ENCODE measurements around the gene NFKBIE. TPM values are rescaled to one million over a fixed set of nuclear protein-coding genes. Genes with fewer than 3 reads are reported as not detected.

The NFKBIE gene
- total and polyA plus RNA-seq, 12 donors: 1.5 to 8.7 (median 3.6) TPM

DNA sequence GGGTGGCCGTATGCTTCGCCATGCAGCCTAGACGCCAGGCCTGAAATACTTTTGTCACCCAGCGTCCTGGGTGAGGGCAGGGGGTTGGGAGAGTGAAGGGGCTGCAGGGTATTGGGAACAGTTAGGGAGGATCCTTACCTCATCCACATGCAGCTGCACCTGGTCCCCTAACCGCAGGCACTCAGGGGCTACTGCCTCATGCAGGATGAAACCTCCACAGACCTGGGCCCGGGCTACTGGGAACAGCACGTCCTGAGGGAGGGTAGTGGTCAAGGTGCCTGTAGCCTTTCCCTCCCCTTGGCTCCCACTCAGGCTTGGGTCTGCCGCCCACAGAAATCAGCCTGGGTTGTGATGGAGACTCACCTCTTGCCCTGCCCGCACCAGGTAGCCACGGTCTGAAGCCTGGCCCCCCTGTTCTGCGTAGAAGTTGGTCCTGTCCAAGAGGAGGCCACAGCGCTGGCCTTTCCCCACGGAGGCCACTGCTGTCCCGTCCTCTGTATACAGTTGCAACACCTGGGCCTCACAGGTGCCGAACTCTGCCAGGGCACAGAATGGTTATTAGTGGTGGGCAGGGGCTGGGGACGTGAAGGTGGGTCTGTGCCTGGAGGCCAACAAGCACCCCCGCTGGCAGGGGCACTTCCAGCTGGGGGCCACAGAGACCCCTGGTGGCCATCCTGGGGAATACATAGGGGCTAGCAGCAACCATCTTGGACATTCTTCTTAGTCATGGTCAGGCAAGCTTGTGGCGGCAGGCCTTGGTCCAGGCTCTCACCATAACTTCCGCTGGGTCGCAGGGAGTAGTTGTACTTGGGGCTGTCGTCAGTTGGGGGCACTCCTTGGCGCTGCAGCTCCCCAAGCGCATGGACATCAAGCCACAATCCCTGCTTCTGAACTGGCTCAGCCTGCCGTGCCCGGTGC is 39.2 kb upstream of the NFKBIE start:
- peaks cover 0 to 9% (median 3%) of the 10 kb centered on the region in 9 donors for H3K4me1 ChIP-seq
- intact Hi-C loops (cut with DNase I): loop anchor here in 2 of 10 donors (5.0 kb wide), 1 partner anchor 37 kb away; the partner anchor contains the start of gene NFKBIE (in 2 of the 2)
- H3K27me3 ChIP-seq: no peaks in the 10 kb centered on the region
- TF ChIP-seq CTCF (IDR thresholded peaks at IDR 0.05): peak; percentile 54 to 82 (median 64)
- H3K36me3 ChIP-seq: peaks cover 0 to 97% (median 68%) of the 10 kb centered on the region in 9 donors
- no peak overlapping the region for H3K27ac ChIP-seq
- H3K4me3 ChIP-seq: no peak overlapping the region
- no peaks in the 10 kb centered on the region for H3K9me3 ChIP-seq
- 86 to 87% methylated on average over 25 of the region's 25 CpGs for WGBS, 2 donors
- DNase-seq: no peak
- ATAC-seq: peak in 3 of 8 donors; percentile 21 to 29 (median 28)

GRCh38 chr6:44303842-44304241 is 38.5 kb upstream of the NFKBIE start:
- H3K4me1 ChIP-seq: peaks cover 0 to 5% (median 0%) of the 10 kb centered on the region in 9 donors
- 98 to 100% methylated on average over 5 to 6 of the region's 6 CpGs for WGBS, 2 donors
- DNase-seq: no peak
- intact Hi-C loops (cut with DNase I): loop anchor here in 1 of 10 donors (5.0 kb wide), 1 partner anchor 37 kb away; the partner anchor contains the start of gene NFKBIE
- H3K4me3 ChIP-seq: no peak overlapping the region
- peaks cover 0 to 90% (median 62%) of the 10 kb centered on the region in 9 donors for H3K36me3 ChIP-seq
- no peak for ATAC-seq
- H3K27me3 ChIP-seq: no peaks in the 10 kb centered on the region
- H3K9me3 ChIP-seq: no peaks in the 10 kb centered on the region
- TF ChIP-seq CTCF (IDR thresholded peaks at IDR 0.05): no peak
- H3K27ac ChIP-seq: no peak overlapping the region

GRCh38 chr6:44302856-44303255 is 37.5 kb upstream of the NFKBIE start:
- H3K4me3 ChIP-seq: no peak overlapping the region
- H3K36me3 ChIP-seq: peaks cover 0 to 80% (median 59%) of the 10 kb centered on the region in 9 donors
- DNase-seq (no peak), ATAC-seq (no peak)
- WGBS, 2 donors: 92 to 97% methylated on average over 12 of the region's 12 CpGs
- no peak overlapping the region for H3K27ac ChIP-seq
- H3K4me1 ChIP-seq: peaks cover 0 to 4% (median 3%) of the 10 kb centered on the region in 9 donors
- TF ChIP-seq CTCF (IDR thresholded peaks at IDR 0.05): no peak
- no peaks in the 10 kb centered on the region for H3K9me3 ChIP-seq
- intact Hi-C loops (cut with DNase I): loop anchor here in 1 of 10 donors (5.0 kb wide), 1 partner anchor 36 kb away; the partner anchor contains the start of gene NFKBIE
- H3K27me3 ChIP-seq: peaks cover 0 to 6% (median 0%) of the 10 kb centered on the region in 7 donors

DNA sequence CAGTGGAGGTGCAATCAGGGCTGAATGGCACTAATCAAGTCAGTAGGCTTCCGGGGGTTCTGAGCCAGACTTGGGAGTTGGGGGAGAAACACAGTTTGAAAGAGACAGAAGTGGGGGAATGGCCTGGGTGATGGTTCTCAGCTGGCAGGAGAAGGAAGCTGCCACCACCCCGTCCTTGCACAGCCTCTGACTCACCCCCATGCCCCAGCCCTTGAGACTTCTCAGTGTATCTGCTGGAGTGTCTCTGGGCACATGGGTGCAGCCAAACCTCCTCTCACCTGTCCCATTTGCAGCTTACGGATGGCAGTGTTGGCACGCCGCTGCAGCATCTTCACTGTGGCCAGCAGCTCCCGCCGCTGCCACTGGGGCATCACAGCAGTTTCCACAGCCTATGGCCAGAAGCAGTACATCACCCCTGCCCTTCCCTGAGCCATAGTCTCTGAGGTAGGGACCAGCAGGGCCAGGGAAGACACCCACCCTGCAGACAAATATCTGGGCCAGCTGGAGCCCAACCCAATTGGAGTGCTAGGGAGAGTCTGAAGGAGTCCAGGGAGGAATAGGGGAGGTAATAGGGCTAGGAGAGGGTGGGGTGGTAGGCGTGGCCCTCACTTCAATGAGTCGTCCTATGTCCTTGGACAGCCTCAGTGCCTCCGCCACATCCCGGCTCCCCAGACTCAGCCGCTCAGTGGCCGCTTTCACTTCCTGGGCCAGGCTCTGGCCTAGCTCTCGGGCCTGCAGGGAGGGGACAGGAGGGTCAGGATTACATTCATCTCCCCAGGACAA is 36.6 kb upstream of the NFKBIE start:
- DNase-seq (no peak), ATAC-seq (no peak)
- intact Hi-C loops (cut with DNase I): loop anchor here in 1 of 10 donors (5.0 kb wide), 1 partner anchor 35 kb away; the partner anchor contains the start of gene NFKBIE
- peaks cover 0 to 71% (median 51%) of the 10 kb centered on the region in 9 donors for H3K36me3 ChIP-seq
- WGBS, 2 donors: 92 to 95% methylated on average over 14 of the region's 14 CpGs
- H3K27me3 ChIP-seq: peaks cover 0 to 15% (median 7%) of the 10 kb centered on the region in 7 donors
- H3K4me1 ChIP-seq: peaks cover 2 to 13% (median 12%) of the 10 kb centered on the region in 9 donors
- no peak for TF ChIP-seq CTCF (IDR thresholded peaks at IDR 0.05)
- no peaks in the 10 kb centered on the region for H3K9me3 ChIP-seq
- no peak overlapping the region for H3K4me3 ChIP-seq
- H3K27ac ChIP-seq: no peak overlapping the region

Measured in heart right ventricle (tissue), 16 donors.